Erythroblast (primary cell): ENCODE measurements around the gene ZMAT5.

Experiments
- DNase-seq, 2 experiments: peaks; one replicate each; lab custom pipeline; 2025; lab: John Stamatoyannopoulos, UW
- GATA1 ChIP-seq: IDR thresholded peaks from 2 replicates; pipeline ENCODE4 v1.6.1; 2011; ENCODE audit warnings: low read depth, mild to moderate bottlenecking, control low read depth, low read length, moderate library complexity
- POLR2A ChIP-seq: IDR thresholded peaks from 2 replicates; pipeline ENCODE4 v1.6.1; 2011; ENCODE audit warnings: mild to moderate bottlenecking, low read length

ZMAT5 gene

DNA sequence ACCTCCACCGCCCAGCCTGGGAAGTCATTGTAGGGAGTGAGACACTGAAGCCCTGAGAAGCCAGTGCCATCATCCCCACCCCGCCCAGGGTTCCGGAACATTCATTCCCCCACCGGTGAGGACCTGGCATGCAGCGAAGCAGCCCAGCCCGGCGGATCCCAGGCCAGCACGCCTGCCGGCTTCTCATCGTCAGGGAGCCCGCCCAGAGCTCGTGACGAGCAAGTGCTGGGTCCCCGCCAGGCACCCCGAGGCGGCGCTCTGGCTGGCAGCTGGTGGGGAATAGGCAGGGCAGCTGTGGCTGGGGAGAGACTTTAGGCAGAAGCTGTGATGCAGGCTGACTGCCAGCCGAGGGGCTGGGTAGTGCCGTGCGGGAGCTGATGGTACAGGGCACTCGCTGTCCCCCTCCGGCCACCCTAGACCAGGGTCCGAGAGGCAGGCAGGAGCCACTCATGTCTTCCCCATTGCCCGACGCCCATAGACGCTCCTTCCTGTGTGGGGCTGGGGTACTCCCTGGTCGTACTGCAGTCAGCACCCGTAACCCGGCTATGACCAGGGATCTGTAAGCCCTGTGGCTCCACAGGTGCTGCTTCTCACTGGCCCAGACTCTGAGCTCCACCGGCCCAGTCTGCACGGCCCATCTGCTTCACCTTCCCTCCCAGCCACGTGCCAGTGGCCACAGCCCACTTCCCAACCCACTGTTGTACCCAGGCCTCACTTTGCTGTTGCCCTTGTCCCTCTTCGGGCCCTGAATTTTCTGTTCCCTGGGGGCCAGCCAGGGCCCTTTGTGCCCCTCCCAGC lies 71.5 kb downstream of the ZMAT5 start:
- TF ChIP-seq POLR2A (no peak), GATA1 (no peak)
- no peak for DNase-seq

DNA sequence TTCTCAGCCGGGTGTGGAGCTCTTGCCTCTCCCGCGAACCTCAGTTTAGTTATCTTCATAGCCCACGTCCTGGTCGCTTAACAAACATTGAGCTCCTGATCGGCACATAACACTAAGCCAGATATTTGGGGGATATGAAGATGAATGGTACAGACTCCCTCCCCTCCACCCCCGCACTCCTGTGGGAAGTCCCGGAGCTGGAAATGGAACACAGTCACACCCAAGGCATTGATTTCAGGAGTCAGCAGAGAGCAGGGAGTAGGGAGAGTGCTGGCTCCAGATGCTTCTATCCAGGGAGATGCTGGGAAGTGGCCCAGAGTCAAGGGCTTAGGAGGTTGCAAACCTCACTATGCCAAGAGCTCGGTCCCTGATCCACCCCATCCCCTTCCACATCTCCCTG lies 73.1 kb downstream of the ZMAT5 start:
- TF ChIP-seq GATA1 (no peak), POLR2A (no peak)
- no peak for DNase-seq

DNA sequence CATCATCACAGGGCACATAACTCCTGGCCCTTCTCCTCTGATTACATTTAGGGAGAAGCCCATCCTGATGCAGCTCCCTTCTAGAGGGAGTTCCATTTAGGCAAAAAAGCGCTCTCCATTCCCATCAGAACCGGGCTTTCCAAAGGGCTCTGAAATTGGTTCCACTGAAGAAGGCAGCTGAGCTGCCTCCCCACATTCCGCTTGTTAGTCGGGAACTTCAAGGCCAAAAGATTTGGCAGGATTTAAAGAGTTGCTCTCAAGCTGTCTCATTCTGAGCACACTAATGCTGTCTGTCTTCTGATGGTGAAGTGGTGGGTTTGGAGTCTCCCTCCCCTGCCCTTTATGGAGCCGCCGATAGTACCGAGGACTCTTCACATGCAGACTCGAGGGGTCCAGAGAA lies 73.6 kb downstream of the ZMAT5 start:
- no peak for DNase-seq

DNA sequence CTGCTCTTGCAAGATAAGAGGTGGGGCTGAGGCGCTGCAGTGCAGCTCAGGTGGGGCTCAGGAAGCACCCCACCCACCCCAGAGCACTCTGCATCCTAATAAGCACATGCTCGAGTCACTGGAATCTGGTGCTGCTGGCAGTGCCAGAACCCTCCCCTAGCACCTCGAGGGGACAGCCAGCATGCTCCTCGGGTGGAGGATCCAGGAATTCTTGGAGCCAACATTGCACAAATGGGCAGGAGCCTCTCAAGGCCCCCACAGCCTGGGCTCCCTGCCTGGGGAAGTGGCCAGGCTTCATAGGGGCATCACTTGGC lies 74.5 kb downstream of the ZMAT5 start:
- peak; percentile 13 to 31 for DNase-seq
- TF ChIP-seq GATA1, result no peak
- peak; percentile 25 for TF ChIP-seq POLR2A

More for the DNA sequence above, 73.6 kb downstream of the ZMAT5 start:
- no peak for TF ChIP-seq GATA1
- no peak for TF ChIP-seq POLR2A

DNA sequence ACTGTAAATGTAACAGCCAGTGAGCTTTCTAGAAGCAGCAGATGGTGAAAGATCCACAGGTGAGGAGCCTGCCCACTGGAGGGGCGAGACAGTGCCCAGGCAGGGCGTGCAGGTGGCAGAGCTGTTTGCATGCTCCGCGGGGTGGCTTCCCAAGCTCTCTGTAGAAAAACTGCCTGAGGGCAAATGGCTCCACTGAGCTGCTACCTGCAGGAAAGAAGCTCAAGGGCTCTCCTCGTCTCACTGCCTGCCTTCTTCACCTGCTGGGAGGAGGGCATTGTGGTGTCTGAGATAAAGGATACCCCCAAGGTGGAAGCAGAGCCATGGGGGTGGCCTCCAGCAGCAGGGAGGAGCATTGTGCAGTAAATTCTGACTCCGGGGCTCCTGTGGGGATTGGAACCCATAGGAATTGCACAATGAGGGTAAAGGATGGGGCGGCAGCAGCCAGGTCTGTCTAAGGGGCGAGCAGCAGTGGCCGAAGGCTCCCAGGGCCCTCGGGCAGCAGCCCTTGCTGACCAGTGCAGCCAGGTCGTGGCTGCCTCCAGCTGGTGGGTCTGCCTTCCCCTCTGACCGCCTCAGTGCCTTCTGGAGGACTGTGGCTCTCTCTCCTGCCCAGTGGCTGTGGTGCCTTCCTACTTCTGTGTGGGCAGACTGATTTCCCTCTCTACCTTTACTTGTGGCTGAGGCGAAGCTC lies 75.0 kb downstream of the ZMAT5 start:
- peak; percentile 53 for TF ChIP-seq POLR2A
- TF ChIP-seq GATA1, result no peak
- DNase-seq, result no peak

DNA sequence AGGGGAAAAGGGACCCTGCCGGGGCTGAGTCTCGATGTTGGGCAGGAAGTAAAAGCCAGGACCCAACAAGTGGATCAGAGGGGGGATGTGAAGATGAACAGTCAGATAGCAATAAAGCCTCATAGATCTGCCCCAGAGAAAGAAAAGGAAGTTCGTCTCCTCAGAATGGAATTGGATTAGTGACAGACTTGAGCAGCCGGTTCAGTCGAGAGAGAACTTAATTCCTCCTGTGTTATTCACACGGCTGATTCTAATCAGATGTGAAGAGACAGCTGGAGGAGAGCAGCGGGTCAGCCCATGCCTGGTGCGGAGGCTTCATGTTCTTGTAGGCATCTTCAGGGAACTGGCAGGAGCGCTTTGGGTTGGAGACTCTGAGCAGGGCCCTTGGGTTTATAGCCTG lies 76.3 kb downstream of the ZMAT5 start:
- TF ChIP-seq GATA1 (no peak), POLR2A (no peak)
- DNase-seq, result no peak

DNA sequence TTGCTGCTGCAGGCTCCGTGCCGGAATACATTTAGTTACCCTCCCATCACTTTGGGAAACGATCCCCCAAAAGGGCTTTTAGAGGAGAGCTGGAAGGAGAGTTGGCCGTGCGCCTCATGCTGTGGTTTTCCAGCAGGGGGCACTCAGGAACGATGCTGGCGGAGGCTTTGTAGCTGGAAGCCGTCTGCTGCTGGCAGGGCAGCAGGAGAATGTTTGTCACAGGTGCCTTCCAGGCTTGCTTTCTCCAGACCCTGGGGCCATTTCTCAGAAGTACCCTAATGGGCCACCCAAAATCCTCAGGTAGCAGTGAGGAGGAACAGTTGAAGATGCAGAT lies 77.0 kb downstream of the ZMAT5 start:
- TF ChIP-seq POLR2A (no peak), GATA1 (no peak)
- peak; percentile 54 to 79 for DNase-seq

DNA sequence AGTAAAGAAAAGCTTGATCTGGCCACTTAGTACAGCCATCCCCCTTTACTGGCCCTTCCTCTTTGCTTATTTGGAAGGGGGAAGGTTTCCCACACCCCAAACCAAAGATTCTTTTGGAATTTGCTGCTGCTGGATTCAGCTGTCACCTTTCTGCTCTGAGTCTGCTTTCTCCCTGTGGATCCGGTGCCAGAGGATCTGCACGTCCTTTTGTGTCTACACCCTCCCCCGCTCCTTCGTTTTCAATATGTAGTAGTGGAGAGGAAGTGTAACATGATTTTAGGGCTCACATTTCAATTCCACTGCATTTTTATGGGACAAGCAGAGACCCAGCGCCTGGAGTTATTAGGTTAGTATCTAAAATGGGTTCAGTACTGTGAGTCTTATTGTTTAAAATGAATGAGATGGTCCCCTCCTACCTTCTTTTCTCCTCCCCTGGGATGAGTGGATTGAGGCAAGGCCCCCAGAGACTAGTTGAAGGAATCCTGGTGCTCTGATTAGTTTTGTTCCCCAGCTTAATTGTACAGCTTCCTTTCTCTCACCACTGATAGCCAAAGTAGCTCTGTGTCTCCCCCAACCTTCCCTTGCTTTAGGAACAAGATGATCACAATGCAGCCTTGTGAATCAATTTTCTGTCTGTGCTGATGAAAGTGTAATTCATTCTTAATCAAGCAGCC lies 77.5 kb downstream of the ZMAT5 start:
- DNase-seq, result no peak
- no peak for TF ChIP-seq GATA1
- TF ChIP-seq POLR2A, result no peak

DNA sequence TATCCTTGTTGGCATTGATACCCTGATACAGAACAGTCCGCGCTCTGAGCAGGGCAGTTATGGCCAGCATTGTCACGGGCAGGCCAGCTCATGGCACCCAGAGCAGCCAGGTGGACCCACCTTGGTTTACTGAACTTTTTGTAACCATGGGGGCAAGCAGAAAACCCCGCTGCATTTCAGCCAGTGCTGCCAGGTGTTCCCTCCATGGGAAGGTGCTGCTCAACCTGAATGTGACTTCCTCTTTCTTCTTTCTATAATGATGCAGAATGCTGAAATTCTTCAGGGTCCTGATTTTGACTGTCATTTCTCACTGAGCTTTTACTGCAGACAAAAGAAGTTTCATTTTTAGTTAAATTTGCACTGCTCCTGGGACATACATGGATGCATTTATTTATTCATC lies 82.6 kb downstream of the ZMAT5 start:
- DNase-seq, result no peak
- TF ChIP-seq POLR2A, result no peak
- no peak for TF ChIP-seq GATA1

DNA sequence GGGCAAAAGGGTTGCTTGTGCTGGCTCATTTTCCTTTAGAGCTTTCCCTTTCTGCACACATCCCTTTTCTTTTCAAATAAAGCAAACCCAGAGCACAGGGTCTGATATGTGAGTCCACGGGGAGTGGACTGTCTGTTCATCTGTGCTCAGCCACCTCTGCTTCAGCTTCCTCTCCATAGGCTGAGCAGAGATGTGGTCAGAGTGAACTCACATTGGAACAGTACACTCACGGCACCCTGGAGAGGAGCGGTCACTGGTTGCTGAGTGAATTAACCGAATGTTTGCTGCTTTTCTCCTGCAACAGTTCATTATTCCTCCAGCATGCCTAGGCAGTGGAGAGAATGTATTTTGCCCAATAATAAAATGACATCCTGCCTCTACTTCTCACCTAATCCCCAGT lies 83.3 kb downstream of the ZMAT5 start:
- no peak for DNase-seq
- no peak for TF ChIP-seq POLR2A
- no peak for TF ChIP-seq GATA1
